Measurements from ENCODE around the gene SASH1. TPM values are rescaled to one million over a fixed set of nuclear protein-coding genes. Genes with fewer than 3 reads are reported as not detected.

SASH1 gene
- polyA plus RNA-seq, 1 experiment, result 32.2 TPM

DNA sequence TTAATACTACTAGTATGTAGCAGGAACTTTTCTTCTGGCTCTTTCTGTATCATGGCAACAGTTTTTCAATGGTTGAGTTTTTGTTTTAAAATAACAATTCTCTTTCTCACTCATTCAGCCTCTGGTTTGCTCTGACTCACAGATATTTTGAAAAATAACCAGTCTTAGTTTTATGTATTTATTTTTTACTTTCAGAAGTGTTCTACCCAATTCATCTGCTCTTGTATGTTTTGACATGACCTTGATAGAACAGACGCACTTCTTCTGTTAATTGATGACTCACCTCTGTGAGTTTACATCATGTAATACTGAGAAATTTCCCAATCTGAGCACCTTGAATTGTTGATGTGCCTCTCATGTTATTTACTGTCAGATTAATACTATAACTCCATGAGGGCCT lies 178.9 kb downstream of the SASH1 start:
- no peak for DNase-seq (ENCODE audit: low read depth)
- no peaks in the 10 kb centered on the region for H3K27me3 ChIP-seq (ENCODE audit: control insufficient read depth, insufficient read depth, low read length)
- H3K4me3 ChIP-seq (ENCODE audit: low read depth, low read length), result no peak overlapping the region
- ChIA-PET CTCF (no interaction called here), POLR2A (interaction anchor here (1.0 kb wide), 1 partner anchor 9 kb away, joined by 3 read pairs; no protein-coding TSS in a partner anchor)
- TF ChIP-seq, protein P1, sequence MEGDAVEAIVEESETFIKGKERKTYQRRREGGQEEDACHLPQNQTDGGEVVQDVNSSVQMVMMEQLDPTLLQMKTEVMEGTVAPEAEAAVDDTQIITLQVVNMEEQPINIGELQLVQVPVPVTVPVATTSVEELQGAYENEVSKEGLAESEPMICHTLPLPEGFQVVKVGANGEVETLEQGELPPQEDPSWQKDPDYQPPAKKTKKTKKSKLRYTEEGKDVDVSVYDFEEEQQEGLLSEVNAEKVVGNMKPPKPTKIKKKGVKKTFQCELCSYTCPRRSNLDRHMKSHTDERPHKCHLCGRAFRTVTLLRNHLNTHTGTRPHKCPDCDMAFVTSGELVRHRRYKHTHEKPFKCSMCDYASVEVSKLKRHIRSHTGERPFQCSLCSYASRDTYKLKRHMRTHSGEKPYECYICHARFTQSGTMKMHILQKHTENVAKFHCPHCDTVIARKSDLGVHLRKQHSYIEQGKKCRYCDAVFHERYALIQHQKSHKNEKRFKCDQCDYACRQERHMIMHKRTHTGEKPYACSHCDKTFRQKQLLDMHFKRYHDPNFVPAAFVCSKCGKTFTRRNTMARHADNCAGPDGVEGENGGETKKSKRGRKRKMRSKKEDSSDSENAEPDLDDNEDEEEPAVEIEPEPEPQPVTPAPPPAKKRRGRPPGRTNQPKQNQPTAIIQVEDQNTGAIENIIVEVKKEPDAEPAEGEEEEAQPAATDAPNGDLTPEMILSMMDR (IDR thresholded peaks at IDR 0.05; ENCODE audit: insufficient read depth, low read depth, low read length), result no peak
- peaks cover 20% of the 10 kb centered on the region for H3K36me3 ChIP-seq (ENCODE audit: control insufficient read depth, insufficient read depth, low read length)

DNA sequence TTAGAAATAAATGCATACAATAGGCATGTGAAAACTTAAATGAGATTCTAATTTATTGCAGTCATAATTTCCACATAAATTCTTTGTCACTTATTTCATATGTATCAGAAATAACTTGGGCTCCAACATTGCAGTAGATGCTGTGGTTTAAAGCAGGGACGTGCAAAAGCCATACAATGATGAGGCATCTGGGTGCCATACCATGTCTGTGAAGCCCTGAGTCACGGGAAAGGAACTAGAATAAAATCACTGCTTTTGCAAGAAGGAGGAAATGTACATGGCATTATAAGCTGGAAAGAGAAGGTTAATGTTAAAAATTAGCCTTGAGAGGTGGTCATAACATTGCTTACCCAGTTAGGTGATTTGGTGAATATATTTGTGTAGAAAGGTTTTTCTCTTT lies 180.4 kb downstream of the SASH1 start:
- DNase-seq (ENCODE audit: low read depth), result no peak
- TF ChIP-seq, protein P1 (IDR thresholded peaks at IDR 0.05; ENCODE audit: insufficient read depth, low read depth, low read length), result no peak
- Histone ChIP-seq H3K36me3 (ENCODE audit: control insufficient read depth, insufficient read depth, low read length) (peaks cover 14% of the 10 kb centered on the region), H3K4me3 (ENCODE audit: low read depth, low read length) (no peak overlapping the region), H3K27me3 (ENCODE audit: control insufficient read depth, insufficient read depth, low read length) (no peaks in the 10 kb centered on the region)
- POLR2A ChIA-PET, result interaction anchor here (1.2 kb wide), 1 partner anchor 13 kb away, joined by 4 read pairs; no protein-coding TSS in a partner anchor
- CTCF ChIA-PET, result interaction anchor here (0.9 kb wide), 1 partner anchor 57 kb away, joined by 4 read pairs; no protein-coding TSS in a partner anchor

DNA sequence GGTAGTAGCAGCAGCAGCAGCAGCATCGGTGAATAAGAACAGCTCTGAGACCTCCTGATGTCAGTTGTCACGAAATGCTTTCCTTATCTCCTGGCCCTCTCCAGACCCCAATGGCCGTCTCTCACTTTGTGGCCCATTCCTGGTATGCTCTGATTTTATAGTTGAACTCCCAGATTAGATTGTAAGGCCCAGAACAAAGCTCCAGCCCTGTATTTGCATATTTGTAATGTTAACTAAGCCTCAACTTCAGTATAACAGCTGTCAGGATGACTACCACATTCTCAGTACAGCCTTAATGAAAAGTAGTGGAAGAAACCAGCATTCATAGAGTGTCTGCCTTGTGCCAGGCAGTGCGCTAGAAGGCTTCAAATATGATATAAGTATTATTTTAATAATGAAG lies 180.9 kb downstream of the SASH1 start:
- TF ChIP-seq, protein P1 (IDR thresholded peaks at IDR 0.05; ENCODE audit: insufficient read depth, low read depth, low read length), result no peak
- POLR2A ChIA-PET, result interaction anchor here (1.2 kb wide), 1 partner anchor 14 kb away, joined by 4 read pairs; no protein-coding TSS in a partner anchor
- CTCF ChIA-PET, result interaction anchor here (0.9 to 1.3 kb wide), 2 partner anchors 58 to 181 kb away, joined by 4 to 5 read pairs; partner anchors contain the start of gene SASH1
- Histone ChIP-seq H3K36me3 (ENCODE audit: control insufficient read depth, insufficient read depth, low read length) (peaks cover 14% of the 10 kb centered on the region), H3K4me3 (ENCODE audit: low read depth, low read length) (no peak overlapping the region), H3K27me3 (ENCODE audit: control insufficient read depth, insufficient read depth, low read length) (no peaks in the 10 kb centered on the region)
- DNase-seq (ENCODE audit: low read depth), result no peak

DNA sequence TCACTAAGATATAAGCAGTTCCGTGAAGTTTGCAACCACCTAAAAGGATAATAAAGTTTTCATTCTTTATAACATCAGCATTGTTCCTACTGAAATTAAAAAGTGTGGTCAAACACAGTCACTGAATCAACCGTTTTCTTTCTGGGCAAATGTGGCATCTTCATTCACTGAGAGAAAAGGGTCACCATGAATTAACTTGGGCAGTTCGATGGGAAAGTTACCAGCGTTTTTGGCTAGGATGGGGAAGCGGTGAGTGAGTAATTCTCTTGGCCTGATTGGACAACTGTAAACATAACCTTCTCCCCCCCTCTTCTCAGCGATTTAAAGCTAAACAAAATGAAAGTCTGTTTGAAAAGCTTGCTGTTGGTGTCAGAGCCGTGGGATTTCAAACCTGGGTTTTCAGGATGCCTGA lies 181.8 kb downstream of the SASH1 start:
- TF ChIP-seq, protein P1 (IDR thresholded peaks at IDR 0.05; ENCODE audit: insufficient read depth, low read depth, low read length), result no peak
- CTCF ChIA-PET, result interaction anchor here (1.3 kb wide), 1 partner anchor 182 kb away, joined by 5 read pairs; the partner anchor contains the start of gene SASH1
- Histone ChIP-seq H3K4me3 (ENCODE audit: low read depth, low read length) (peak overlapping the region; percentile 23; the same call in 1 of the 2 replicates), H3K36me3 (ENCODE audit: control insufficient read depth, insufficient read depth, low read length) (peaks cover 13% of the 10 kb centered on the region), H3K27me3 (ENCODE audit: control insufficient read depth, insufficient read depth, low read length) (no peaks in the 10 kb centered on the region)
- no peak for DNase-seq (ENCODE audit: low read depth)
- POLR2A ChIA-PET, result no interaction called here

DNA sequence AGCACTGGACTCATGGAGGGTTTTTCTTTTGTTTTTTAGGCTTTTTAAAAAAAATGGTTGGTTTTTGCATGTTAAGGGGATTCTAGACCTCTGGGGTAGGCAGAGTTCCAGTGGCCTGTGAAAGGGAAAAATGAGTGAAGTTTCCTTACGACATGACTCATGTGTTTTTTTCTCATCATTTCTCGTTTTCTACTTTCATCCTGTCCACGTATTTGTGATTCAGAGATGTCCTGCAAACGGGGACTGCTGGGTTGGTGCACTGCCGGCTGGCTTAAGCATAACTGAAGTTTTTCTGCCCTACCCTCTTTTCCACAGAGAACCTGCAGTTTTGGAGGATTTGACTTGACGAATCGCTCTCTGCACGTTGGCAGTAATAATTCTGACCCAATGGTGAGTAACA lies 182.3 kb downstream of the SASH1 start:
- H3K27me3 ChIP-seq (ENCODE audit: control insufficient read depth, insufficient read depth, low read length), result no peaks in the 10 kb centered on the region
- ChIA-PET POLR2A (no interaction called here), CTCF (no interaction called here)
- peak overlapping the region; percentile 23; the same call in 1 of the 2 replicates for H3K4me3 ChIP-seq (ENCODE audit: low read depth, low read length)
- no peak for DNase-seq (ENCODE audit: low read depth)
- TF ChIP-seq, protein P1 (IDR thresholded peaks at IDR 0.05; ENCODE audit: insufficient read depth, low read depth, low read length), result no peak
- H3K36me3 ChIP-seq (ENCODE audit: control insufficient read depth, insufficient read depth, low read length), result peaks cover 8% of the 10 kb centered on the region

All from BJ (cell line).